Ovary (tissue), 3 donors: Measurements from ENCODE around the gene HHIPL1.

Experiments used
- CTCF ChIP-seq, 3 donors: fragments of 450-650 bp in 2 of 3; fragments of 200-600 bp in 1 of 3; IDR thresholded peaks; one replicate each; pipeline versions ENCODE4 v1.5.1 to v1.8.0; 2016 to 2022; ENCODE audit warnings: antibody characterized with exemption in 3 of 3, mild to moderate bottlenecking in 1 of 3
- EP300 ChIP-seq: sonication (generic); formaldehyde crosslinking; IDR thresholded peaks from one replicate; pipeline ENCODE4 v1.6.1; 2017; ENCODE audit warnings: antibody characterized with exemption
- POLR2A ChIP-seq: fragments of 450-650 bp; IDR thresholded peaks from one replicate; pipeline ENCODE4 v1.6.1; 2017; ENCODE audit warnings: antibody characterized with exemption, mild to moderate bottlenecking, moderate library complexity
- donor health status: DM: no; HTN: no; CAD: no.

GRCh38 chr14:99606359-99606758, 38.6 kb upstream of the HHIPL1 start:
- TF ChIP-seq EP300 (no peak), CTCF (IDR thresholded peaks at IDR 0.05) (no peak), POLR2A (no peak)
